Measurements from ENCODE around the gene HTR2B.
"Not testable (repeated sequence)": the region's sequence is repeated elsewhere in the genome, so short reads cannot be mapped to it uniquely, and the experiment has no call there.

Gene HTR2B

DNA sequence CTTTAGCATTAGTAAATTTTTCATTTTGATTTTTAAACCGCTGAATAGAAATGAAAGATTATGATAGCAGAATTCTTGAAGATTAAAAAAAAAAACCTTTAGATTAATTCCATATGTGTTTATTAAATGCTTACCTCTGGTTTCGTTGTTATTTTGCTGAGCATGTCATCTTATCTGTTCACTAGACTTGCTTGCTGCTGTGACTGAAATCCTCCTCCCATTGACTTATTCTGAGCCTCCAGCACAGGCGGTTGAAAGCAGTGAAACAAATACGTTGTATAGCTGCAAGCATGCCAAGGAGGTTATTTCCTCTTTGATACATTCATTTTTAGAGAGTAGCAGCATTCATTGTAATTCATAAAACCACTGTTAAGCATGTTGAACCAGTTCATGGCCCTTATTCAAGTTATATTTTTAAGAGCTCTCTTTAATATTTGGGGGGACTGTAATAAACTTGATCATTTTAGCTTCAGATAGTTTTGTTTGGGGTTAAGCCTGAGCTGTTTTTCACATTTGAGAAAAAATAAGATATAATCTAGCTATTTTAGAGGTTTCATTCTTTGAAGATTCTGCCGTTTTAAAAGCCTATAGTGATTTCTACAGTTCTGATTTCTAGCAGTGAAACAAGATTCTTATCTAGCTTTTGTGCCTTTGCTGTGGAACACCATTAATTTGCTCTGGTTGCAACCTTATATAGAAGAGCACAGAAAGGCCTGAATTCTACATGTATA is at the start of gene HTR2B:
Gene HTR2B, minus strand, starts transcription at position 205 of the 731 bp plus-strand sequence. CDS start 1,278 bp downstream, outside the sequence.
- DNase-seq = no peak

- no peak for DNase-seq
Measured at GRCh38 chr2:231174211-231174651, 49.4 kb upstream of the HTR2B start.

GRCh38 chr2:231172025-231172424 is 47.2 kb upstream of the HTR2B start:
- DNase-seq = no peak

DNA sequence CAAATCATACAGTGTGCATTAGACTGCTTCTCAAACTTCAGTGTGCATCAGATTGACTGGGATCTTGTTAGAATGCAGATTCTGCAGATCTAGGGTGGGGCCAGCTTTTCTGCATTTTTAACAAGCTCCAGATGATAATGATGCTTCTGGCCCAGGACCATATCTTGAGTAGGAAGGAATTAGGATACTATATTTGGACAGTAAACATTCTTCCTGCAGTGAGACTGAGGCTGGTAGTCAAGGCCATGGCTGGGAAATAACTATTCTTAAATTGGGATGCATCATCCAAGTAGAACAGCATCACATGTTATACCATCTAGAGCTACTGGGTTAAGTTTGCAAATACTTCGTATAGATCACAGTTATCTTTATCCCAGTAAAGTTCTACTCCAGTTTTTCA is 45.2 kb upstream of the HTR2B start:
- DNase-seq = no peak

- DNase-seq = no peak
Measured at GRCh38 chr2:231169488-231169887, 44.6 kb upstream of the HTR2B start.

- no peak for DNase-seq
Measured at GRCh38 chr2:231168460-231169139, 43.8 kb upstream of the HTR2B start.

DNA sequence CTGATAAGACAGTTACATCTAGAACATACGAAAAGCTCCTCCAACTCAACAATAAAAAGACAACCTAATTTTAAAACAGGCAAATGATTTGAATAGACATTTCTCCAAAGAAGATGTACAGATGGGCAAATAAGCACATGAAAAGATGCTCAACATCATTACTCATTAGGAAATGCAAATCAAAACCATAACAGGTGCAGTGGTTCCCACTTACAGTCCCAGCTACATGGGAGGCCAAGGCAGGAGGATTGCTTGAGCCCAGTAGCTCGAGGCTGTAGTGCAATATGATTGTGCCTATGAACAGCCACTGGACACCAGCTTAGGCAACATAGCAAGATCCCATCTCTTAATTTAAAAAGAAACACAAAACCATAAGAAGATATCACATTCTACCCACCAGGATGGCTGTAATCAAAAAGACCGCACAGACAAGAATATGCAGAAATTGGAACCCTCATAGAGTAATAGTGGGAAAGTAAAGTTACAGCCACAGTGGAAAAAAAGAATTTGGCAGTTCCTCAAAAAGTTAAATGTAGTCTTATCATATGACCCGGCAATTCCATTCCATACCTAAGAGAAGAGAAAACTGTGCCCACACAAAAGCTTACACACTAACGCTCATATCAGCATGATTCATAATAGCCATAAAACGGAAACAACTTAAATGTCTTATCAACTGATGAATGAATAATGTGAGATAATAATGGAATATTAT is 43.1 kb upstream of the HTR2B start:
- DNase-seq = no peak

- DNase-seq = no peak
Measured at GRCh38 chr2:231163414-231164095, 38.7 kb upstream of the HTR2B start.

DNA sequence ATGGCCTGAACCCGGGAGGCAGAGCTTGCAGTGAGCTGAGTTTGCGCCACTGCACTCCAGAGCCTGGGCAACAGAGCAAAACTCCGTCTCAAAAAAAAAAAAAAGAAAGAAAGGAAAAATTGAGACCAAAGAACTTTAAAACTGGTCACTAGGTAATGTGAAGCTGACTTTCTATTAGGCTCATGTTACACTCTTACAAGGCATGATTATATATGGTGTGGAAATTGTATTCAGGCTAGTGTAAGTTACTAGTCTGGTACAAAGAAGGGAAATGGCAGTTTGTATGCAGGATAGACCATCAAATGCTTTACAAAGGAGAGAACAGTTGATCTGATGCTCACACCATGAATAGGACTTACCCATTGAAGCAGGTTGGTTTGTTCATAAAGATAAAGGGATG is 38.2 kb upstream of the HTR2B start:
- DNase-seq = no peak

GRCh38 chr2:231161877-231162329 is 37.1 kb upstream of the HTR2B start:
- DNase-seq = no peak

DNA sequence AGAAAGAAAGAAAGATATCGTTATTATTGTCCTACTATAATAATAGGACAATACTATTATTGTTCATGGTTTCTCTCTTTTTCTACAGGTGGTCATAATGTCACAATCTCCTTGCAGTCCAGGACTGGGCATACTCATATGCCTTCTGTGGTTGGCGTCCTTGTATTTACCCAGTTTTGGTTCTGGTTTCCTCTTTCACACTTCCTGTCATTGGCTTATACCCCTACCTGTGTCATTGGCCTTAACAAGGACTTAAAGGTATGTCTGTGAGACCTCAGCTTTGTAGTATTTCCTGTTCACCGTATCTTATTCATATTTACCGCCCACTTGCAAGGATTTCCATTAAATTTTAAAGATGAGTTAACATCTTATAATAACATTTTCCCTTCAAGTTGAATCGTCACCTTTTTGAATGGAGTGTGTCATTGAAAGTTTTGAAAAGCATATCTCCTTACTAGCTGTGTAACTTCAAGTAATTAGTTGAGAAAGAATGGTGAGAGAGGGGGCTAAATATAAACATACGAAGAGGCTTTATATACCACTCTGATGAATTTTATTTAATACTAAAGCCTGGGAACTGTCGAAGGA is 36.5 kb upstream of the HTR2B start:
- no peak for DNase-seq

DNA sequence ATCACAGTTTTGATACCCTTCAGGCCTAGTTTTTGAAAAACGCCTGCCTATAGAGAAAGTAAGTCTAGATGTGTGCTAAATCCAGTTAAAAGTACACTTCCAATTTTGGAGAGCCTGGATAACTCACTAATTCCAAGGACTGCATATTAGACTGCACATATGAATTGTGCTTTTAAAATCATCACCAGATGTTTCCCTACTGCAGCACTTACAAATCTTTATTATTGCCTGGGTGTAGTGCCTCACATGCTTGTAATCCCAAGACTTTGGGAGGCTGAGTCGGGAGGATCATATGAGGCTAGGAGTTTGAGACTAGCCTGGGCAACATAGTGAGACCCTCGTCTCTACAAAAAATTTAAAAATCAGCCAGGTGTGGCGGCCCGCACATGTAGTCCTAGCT is 35.9 kb upstream of the HTR2B start:
- DNase-seq = no peak

- DNase-seq = no peak
Measured at GRCh38 chr2:231159306-231159705, 34.5 kb upstream of the HTR2B start.

GRCh38 chr2:231152800-231153557 is 28.1 kb upstream of the HTR2B start:
- DNase-seq = no peak

DNA sequence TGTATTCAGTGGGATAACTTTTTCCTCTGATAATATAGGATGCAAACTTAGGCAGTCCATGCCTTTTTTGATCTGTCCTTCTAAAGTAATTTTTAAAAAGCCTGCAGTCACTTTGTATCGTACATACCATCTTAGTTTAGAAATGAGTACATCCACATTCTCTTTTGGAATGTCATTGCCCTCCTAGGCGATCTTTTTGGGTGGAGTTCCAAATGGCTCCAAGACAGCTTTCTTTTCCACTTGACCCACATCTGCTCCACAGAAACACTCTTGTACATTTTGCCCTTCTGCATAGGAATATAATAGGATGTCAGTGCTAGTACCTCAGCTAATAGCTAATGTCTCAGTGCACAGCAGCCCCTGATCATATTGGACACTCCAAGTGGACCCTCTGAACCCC is 21.8 kb upstream of the HTR2B start:
- no peak for DNase-seq

- DNase-seq = no peak
Measured at GRCh38 chr2:231144896-231145295, 20.1 kb upstream of the HTR2B start.

GRCh38 chr2:231140808-231141207 is 16.0 kb upstream of the HTR2B start:
- DNase-seq = not testable (repeated sequence)

DNA sequence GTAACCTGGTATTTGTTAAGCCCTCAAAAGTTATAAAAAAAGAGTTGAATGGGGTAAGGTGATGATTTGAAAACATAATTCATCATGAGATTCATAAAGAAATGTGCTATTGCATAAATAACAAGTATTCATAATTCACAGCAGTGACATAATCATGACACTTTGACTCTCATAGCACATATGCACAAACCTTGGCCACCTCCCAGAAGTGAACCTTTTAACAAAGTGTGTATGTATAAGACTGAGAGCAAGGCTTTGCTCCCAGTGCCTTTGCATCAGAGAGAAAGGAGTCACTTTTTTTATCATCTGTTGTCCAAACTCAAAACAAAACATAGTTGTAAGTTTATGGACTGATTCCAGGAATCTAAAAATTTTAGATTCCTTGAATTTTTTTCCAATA is 15.0 kb upstream of the HTR2B start:
- DNase-seq = no peak

- DNase-seq = no peak
Measured at GRCh38 chr2:231138699-231139098, 13.9 kb upstream of the HTR2B start.

- no peak for DNase-seq
Measured at GRCh38 chr2:231134910-231135655, 10.2 kb upstream of the HTR2B start.
